Effector CD4-positive, alpha-beta T cell (primary cell): ENCODE measurements around the gene CDYL2.

Source experiments
- DNase-seq: peaks from one replicate; pipeline ENCODE4 v3.0.0-alpha.2; 2020

The CDYL2 gene

GRCh38 chr16:80618862-80619648 is 185.3 kb downstream of the CDYL2 start:
- DNase-seq, result no peak

- DNase-seq, result no peak
These were observed 188.0 kb downstream of the CDYL2 start for GRCh38 chr16:80616362-80616761.

GRCh38 chr16:80615735-80616134 is 188.7 kb downstream of the CDYL2 start:
- no peak for DNase-seq

- DNase-seq, result no peak
These were observed 189.3 kb downstream of the CDYL2 start for GRCh38 chr16:80614908-80615671.

DNA sequence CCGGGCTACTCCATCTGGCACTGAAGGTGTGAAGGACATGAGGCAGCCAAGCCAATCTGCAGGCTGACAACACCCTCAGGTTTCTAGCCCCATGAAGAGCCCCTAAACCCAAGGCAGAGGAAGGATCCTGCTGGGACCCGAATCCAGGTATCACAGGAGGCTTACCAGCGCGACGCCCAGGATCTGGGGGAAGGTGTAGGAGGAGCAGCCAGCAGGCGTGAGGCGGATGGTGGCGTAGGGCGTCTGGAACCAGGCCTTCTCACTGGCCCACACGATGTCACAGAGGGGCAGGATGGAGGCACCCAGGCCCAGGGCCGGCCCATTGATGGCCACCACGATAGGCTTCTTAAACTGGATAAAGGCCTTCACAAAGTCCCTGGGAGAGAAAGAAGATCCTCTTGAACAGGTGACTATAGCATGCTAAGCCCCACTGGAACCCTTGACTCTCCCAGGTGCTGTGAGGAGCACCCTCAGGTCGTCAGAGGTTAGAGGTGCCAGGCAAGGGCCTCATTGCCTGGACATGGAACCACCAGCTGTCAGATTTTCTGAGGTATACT is 191.9 kb downstream of the CDYL2 start:
- no peak for DNase-seq

DNA sequence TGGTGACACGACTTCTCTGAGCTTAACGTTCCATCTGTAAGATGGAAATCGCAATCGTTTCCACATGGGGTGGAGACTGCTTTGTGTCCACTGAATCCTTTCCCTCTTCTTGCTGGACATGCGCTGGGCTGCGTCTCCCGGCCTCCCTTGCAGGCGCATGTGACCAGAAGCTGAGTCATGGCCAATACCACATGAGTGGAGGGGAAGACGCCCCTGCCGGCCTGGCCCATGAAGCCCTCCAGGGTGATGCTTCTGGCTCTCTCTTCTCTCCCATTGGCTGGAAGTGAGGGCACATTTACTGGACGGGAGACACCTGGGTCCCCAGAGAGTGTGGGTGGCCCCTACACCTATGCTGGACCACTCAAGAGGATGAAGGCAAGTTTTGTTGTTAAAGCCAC is 192.5 kb downstream of the CDYL2 start:
- DNase-seq, result no peak

- DNase-seq, result no peak
These were observed 193.0 kb downstream of the CDYL2 start for GRCh38 chr16:80611171-80611929.

DNA sequence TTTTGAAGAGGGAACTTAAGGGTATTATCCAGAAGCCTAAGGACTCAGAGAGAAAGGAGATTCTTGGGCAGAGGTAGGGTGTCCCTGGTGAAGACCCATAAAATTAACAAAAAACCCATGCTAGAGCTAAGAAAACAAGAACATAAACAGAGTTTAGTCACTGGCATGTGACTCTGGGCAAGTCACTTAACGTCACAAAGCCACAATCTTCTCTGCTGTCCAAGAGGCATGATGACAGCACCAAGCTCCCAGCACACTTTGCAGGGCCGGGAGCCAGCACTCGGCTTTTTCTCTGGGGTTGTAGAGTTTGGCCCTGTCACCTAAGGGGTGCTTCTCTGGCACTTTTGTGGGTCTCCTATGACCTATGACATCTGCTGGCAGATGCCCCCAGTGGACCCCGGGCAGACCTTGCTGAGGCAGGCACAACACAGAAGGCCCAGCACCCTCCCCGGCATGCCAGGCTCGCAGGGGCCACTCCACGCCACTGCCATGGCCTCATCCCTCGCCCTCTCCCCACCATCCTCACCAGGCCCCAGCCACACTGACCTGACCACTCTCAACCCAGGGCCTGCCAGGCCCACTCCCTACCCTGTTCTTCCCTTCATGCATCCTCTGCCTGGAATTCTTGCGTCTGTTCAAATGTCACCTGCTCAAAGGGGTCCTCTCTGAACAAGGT is 193.8 kb downstream of the CDYL2 start:
- DNase-seq, result no peak

GRCh38 chr16:80608946-80609345 is 195.5 kb downstream of the CDYL2 start:
- no peak for DNase-seq

- no peak for DNase-seq
These were observed 197.2 kb downstream of the CDYL2 start for GRCh38 chr16:80607204-80607603.

DNA sequence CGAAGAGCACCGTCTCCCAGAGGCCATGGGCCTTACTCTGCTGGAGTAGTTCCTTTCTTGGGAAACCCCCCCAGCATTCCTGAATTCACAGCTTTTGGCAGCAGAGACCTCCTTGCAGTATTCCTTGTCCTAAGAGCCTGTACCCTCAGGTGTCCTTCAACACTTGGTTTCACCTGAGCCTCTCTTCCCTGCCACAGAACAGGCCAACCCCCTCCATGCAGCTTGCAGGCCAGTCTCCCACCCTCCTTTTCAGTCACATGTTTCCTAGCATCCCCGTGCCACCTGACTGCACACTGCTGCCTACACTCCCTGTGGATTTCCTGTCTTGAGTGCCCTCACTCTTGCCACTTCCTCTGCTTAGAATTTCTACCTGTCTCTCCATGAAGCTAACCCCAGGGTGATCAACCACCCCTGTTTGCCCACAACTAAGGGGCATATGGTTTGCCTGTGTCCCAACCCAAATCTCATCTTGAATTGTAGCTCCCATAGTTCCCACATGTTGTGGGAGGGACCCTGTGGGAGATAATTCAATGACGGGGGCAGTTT is 198.1 kb downstream of the CDYL2 start:
- no peak for DNase-seq

GRCh38 chr16:80604600-80605355 is 199.6 kb downstream of the CDYL2 start:
- no peak for DNase-seq

DNA sequence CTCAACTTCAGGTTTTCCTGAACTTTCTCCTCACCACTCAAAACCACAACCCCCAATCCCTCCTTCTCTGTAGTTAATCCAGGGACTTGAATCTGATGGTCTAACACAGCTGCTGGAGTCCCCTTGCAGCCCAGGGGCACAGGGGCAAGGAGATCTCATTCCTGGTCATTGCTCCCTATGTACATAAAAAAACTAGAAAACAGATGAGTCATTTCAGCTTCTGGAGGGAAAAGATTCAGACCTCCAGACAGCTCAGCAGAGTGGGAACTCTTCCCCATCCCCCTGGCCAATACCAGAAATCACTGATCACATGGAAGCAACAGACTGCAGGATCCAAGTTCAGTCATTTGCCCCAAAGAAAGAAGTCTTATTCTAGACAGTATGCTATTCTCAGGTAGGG is 201.5 kb downstream of the CDYL2 start:
- no peak for DNase-seq

GRCh38 chr16:80601182-80601581 is 203.2 kb downstream of the CDYL2 start:
- no peak for DNase-seq

DNA sequence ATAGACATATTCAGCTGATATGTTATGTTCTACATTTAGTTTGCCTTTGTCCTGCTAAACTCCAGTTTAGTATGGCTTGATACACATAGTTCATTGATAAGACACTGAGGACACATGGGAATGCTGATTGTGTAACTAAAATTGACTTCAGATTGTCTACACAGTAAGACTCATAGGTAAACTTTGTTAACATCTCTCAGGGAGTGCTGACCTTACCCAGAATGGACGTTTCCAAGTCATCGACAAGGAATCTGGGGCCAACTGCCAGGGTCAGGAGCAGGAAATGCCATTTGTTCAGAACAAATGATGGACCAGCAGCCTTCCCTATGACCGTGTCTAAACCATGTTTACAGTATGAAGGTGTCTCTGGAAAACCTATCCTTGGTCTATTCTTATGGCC is 204.9 kb downstream of the CDYL2 start:
- no peak for DNase-seq

- DNase-seq, result no peak
These were observed 207.7 kb downstream of the CDYL2 start for GRCh38 chr16:80596507-80597207.

DNA sequence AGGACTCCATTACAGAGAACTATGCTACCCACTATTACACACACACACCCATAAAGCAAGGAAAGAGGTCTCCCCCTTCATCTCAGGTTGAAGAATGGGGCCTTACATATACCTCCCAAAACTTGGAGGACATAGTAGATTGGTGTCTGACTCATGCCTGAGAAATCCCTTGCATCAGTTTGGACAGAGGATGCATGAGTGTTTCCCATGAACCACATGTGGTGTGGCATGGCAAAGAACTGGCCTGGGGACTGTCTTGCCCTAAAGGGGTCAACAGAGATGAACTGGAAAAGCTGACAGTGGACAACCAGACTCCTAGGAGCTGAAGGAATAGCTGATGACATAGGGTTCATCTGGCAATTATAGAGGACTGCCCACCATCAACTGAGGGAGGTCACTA is 209.6 kb downstream of the CDYL2 start:
- DNase-seq, result no peak

GRCh38 chr16:80592273-80592672 is 212.1 kb downstream of the CDYL2 start:
- no peak for DNase-seq

DNA sequence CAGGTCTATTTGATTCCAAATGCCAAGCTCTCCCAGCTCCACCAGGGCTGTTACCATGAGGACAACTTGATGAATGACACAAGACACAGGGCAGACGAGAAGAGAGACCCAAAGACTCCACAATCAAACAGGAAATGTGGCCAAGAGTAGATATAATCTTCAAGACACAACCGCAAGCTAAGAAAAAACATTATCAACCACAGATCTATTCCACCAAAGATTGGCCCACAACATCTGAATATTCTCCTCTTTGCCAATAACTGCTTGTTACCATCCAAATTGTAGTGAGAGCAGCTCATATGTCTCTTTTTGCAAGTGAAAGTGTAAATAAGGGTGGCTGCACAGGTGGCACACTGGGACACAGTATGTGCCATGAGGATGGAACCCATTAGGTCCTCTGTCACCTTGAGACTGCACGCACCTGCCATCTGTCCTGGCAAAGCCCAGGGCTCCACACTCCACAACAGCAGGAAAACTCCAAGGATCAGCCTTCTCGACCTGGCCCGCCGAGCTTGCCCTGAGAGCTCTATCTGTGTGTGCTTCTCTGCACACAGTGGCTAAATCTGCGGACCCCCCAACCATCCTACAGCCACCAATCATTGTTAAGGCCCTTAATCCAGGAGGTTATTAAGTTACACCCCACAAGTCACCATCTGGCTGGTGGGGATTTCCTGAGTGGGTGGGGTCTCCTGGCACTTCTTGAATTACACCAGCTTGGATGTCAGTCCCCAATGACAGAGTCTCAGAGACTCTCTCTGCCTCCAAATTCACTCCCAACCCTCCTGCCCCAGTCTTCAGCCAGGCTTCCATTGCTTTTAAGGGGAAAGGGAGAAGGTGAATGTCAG is 213.1 kb downstream of the CDYL2 start:
- DNase-seq, result no peak

DNA sequence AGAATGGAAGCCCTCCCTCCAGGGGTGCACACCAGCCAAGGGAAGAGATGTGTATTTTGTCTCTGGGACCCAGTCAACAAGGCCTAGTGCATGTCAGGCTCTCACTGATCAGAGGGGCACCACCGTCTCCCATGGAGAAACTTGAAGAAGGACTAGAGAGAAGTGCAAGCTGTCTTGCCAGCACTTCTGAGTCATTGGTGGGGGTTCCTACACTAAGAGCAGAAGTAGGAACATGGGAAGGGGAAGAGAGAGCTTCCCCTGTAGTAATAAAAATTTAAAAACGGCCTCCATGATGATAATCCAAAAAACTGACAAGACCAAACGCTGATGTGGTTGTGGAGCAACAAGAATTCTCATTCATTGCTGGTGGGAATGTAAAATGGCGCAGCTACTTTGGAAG is 217.3 kb downstream of the CDYL2 start:
- no peak for DNase-seq
